ENCODE data around the gene NAGPA.
"Not testable (repeated sequence)": the region's sequence is repeated elsewhere in the genome, so short reads cannot be mapped to it uniquely, and the experiment has no call there.

Gene NAGPA, protein sequence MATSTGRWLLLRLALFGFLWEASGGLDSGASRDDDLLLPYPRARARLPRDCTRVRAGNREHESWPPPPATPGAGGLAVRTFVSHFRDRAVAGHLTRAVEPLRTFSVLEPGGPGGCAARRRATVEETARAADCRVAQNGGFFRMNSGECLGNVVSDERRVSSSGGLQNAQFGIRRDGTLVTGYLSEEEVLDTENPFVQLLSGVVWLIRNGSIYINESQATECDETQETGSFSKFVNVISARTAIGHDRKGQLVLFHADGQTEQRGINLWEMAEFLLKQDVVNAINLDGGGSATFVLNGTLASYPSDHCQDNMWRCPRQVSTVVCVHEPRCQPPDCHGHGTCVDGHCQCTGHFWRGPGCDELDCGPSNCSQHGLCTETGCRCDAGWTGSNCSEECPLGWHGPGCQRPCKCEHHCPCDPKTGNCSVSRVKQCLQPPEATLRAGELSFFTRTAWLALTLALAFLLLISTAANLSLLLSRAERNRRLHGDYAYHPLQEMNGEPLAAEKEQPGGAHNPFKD

DNA sequence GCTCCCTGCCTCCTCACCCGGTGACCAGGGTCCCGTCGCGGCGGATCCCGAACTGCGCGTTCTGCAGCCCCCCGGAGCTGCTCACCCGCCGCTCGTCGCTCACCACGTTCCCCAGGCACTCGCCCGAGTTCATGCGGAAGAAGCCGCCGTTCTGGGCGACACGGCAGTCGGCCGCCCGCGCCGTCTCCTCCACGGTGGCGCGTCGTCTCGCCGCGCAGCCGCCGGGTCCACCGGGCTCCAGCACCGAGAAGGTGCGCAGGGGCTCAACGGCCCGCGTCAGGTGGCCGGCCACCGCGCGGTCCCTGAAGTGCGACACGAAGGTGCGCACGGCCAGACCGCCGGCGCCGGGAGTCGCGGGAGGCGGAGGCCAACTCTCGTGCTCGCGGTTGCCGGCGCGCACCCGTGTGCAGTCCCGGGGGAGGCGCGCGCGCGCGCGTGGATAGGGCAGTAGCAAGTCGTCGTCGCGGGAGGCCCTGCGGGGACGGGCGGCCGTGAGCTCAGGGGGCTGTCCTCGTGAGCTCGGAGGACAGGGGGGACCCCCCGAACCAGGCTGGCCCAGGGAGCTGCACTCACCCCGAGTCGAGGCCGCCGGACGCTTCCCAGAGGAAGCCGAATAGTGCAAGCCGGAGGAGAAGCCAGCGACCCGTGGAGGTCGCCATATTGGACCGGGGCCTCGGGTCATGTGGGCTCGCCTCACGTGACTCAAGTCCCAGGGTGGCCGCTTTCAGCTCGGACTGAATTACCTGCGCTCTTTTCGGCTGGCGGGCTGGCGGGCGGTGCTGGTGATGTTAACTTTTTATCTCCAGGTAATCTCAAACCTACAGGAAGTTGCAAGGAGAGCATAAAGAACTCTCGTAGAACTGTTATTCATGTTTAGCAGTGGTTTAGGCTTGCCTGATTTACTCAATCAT lies at the start of gene NAGPA:
NAGPA (minus strand) TSS at position 680 of the 911 bp plus-strand sequence; CDS start at position 659, 21 bp downstream.
- TF ChIP-seq, protein P1, sequence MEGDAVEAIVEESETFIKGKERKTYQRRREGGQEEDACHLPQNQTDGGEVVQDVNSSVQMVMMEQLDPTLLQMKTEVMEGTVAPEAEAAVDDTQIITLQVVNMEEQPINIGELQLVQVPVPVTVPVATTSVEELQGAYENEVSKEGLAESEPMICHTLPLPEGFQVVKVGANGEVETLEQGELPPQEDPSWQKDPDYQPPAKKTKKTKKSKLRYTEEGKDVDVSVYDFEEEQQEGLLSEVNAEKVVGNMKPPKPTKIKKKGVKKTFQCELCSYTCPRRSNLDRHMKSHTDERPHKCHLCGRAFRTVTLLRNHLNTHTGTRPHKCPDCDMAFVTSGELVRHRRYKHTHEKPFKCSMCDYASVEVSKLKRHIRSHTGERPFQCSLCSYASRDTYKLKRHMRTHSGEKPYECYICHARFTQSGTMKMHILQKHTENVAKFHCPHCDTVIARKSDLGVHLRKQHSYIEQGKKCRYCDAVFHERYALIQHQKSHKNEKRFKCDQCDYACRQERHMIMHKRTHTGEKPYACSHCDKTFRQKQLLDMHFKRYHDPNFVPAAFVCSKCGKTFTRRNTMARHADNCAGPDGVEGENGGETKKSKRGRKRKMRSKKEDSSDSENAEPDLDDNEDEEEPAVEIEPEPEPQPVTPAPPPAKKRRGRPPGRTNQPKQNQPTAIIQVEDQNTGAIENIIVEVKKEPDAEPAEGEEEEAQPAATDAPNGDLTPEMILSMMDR (IDR thresholded peaks at IDR 0.05; ENCODE audit: borderline replicate concordance, insufficient read depth, low read depth, low read length), result no peak
- peak within 1 kb of the TSS; percentile 86 for H3K4me3 ChIP-seq (ENCODE audit: low read depth, low read length)

DNA sequence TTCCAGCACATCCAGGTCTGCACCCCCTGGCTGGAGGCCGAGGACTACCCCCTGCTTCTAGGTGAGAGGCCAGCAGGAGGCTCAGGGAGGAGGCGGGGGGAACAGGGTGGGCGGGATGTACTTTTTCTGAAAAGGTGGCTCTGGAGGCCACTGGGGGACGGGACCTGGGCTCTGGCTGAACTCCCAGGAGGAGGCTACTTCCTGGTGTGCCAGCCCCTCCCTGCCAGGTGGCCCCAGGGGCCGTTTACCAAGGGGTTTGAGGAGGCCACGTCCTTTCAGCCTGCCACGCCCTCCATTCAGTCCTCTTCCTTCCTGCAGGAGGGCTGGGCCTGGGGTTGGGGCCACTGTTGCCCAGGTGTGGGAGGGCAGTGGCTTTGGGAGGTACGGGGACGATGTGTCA lies 47.3 kb upstream of the NAGPA start:
- not testable (repeated sequence) for H3K4me3 ChIP-seq (ENCODE audit: low read depth, low read length)

DNA sequence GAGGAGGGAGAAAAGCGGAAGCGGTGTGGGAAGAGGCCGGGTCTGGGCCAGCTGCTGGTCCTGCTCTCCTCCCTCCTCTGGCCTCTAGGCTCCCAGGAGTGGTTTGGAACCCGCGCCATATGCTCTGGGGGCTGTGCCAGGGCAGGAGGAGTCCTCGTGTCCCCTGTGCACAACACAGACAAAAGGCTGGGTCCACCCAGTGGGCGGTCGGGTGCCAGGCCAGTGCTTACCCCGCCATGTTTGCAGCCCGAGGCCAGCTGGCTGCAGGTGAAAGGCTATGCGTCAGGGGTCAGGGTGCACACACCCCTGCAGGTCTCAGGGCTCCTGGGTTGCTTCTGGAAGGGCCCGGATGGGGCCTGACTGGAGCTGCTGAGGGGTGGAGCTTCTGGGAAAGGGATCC lies 46.7 kb upstream of the NAGPA start:
- H3K4me3 ChIP-seq (ENCODE audit: low read depth, low read length), result not testable (repeated sequence)

DNA sequence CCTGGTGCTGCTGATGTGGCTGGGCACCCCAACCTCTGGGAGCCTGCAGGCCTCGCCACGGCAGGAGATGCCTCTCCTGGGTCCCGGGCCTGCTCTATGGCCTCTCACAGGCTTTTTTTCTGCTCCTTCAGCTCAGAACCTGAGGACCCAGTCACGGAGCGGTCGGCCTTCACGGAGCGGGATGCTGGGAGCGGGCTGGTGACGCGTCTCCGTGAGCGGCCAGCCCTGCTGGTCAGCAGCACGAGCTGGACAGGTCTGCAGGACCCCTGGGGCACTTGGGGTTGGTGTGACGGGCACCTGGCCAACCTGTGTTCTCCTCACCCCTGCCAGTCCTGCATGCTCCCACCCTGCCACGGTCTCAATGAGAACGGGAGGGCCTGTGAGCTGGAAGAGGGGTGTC lies 44.9 kb upstream of the NAGPA start:
- TF ChIP-seq, protein P1 (IDR thresholded peaks at IDR 0.05; ENCODE audit: borderline replicate concordance, insufficient read depth, low read depth, low read length), result no peak
- no peak overlapping the region for H3K4me3 ChIP-seq (ENCODE audit: low read depth, low read length)

DNA sequence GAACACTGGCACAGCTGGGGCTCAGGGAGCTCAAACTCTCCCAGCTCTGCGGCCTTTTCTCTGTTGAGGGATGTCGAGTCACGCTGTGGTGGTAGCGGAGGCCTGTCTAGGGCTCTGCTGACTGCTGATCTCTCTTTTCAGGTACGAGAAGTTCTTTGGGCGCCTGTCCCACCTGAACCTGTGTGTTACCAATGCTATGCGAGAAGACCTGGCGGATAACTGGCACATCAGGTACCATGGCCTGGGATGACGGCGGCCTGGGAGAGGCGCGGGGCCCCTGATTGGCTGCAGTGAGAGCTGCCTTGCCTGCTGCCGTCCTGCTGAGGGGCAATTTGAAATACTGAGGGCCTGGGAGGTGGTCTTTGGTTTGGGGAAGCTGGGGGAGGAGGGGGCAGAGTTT lies 43.6 kb upstream of the NAGPA start:
- TF ChIP-seq, protein P1 (IDR thresholded peaks at IDR 0.05; ENCODE audit: borderline replicate concordance, insufficient read depth, low read depth, low read length), result no peak
- no peak overlapping the region for H3K4me3 ChIP-seq (ENCODE audit: low read depth, low read length)

DNA sequence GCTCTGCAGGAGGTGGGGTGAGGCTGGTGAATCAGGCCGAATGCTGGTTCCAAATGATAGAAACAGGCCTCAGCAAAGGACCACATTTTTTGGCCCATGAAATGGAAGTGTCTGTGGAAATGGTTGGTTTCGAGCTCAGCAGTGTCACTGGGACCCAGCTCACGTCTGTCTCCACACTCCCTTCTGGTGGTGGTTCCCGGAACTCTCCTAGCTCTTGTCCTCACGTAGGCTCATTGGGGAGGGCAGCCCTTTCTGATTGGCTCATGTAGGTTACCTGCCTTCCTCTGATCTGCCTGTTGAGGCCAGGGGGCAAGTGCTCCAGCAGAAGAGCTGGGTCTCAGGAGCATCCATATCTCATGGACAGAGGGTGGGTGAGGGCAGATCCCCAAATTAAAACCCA lies 41.9 kb upstream of the NAGPA start:
- H3K4me3 ChIP-seq (ENCODE audit: low read depth, low read length), result no peak overlapping the region
- TF ChIP-seq, protein P1 (IDR thresholded peaks at IDR 0.05; ENCODE audit: borderline replicate concordance, insufficient read depth, low read depth, low read length), result no peak

DNA sequence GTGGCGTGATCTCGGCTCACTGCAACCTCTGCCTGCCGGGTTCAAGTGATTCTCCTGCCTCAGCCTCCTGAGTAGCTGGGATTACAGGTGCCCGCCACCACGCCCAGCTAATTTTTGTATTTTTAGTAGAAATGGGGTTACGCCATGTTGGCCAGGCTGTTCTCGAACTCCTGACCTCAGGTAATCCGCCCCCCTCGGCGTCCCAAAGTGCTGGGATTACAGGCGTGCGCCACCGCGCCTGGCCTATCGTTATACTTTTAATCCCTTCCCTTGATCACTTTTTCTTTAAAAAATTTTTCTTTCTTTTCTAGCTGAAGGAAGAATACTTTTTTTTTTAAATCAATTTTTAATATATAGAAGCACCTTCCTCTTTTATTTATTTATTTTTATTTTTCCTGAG lies 40.0 kb upstream of the NAGPA start:
- not testable (repeated sequence) for H3K4me3 ChIP-seq (ENCODE audit: low read depth, low read length)

DNA sequence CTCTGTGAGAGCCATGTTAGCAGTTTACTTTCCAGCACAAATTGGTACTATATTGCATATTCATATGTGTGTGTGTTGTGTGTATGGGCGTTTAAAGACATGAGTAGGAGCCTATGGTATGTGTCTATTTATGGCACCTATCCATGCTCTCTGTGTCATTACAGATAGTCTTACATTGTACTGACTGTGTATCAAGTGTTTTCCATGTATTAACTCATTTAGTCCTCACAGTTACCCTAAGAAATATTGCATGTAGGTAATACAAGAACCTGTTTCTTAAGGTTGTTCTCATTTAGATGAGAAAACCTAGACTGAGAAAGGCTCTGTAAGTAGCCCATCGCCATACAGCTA lies 39.5 kb upstream of the NAGPA start:
- TF ChIP-seq, protein P1 (IDR thresholded peaks at IDR 0.05; ENCODE audit: borderline replicate concordance, insufficient read depth, low read depth, low read length), result no peak
- H3K4me3 ChIP-seq (ENCODE audit: low read depth, low read length), result no peak overlapping the region

Data from GM12875 (cell line).